Mucosa of descending colon (tissue), 3 donors: ENCODE measurements around the gene SULF2. TPM values are rescaled to one million over a fixed set of nuclear protein-coding genes. Genes with fewer than 3 reads are reported as not detected.

Experiments
- ATAC-seq: fragments of 200-7000 bp; cut with Tn5 transposase; one replicate; pipeline ENCODE4 v1.9.1; 2020; ENCODE audit warnings: mild to moderate bottlenecking, moderate library complexity
- DNase-seq, 3 donors: peaks; one replicate each; pipeline ENCODE4 v3.0.0-alpha.2; 2020
- H3K36me3 ChIP-seq: fragments of 200-600 bp; one replicate; pipeline ENCODE4 v1.8.0; 2021; ENCODE audit warnings: low read depth, mild to moderate bottlenecking
- H3K4me1 ChIP-seq: fragments of 200-600 bp; one replicate; pipeline ENCODE4 v1.8.0; 2021; ENCODE audit warnings: low read depth, mild to moderate bottlenecking
- H3K4me3 ChIP-seq: fragments of 200-600 bp; one replicate; pipeline ENCODE4 v1.8.0; 2021; ENCODE audit warnings: mild to moderate bottlenecking
- H3K9me3 ChIP-seq: fragments of 200-600 bp; one replicate; pipeline ENCODE4 v1.8.0; 2021; ENCODE audit warnings: mild to moderate bottlenecking
- intact Hi-C, 2 donors: fragments of 100-400 bp; cut with DNase I in 1 of 2; cut with micrococcal nuclease in 1 of 2; formaldehyde crosslinking; loops; one replicate each; pipeline versions ENCODE4 v1.11.0 to v1.11.1; 2022; cut with DNase I, micrococcal nuclease
- total RNA-seq, 3 donors: library from RNA; stranded (reverse); fragmentation: NEBNext Ultra II Directional in 2 of 3; extraction: Animal tissue kit (Norgen Biotek cat#: 25700) in 2 of 3; gene quantifications; one replicate each; pipeline versions ENCODE4 v1.2.1 to v1.2.4, GENCODE V29; 2021 to 2023
- TF ChIP-seq, protein P1 (sequence below): fragments of 200-600 bp; IDR thresholded peaks from one replicate; pipeline ENCODE4 v1.8.0; 2022; ENCODE audit warnings: antibody characterized with exemption, mild to moderate bottlenecking
- donor health status: DM: no; HTN: no; CAD: no; lungs with moderate emphysema.
- donor health status: DM: no; HTN: no; CAD: no.
- donor health status: DM: no; HTN: yes; CAD: no.

Gene SULF2
- total RNA-seq, 3 donors from 2014 or later: 102 to 181 (median 144) TPM

DNA sequence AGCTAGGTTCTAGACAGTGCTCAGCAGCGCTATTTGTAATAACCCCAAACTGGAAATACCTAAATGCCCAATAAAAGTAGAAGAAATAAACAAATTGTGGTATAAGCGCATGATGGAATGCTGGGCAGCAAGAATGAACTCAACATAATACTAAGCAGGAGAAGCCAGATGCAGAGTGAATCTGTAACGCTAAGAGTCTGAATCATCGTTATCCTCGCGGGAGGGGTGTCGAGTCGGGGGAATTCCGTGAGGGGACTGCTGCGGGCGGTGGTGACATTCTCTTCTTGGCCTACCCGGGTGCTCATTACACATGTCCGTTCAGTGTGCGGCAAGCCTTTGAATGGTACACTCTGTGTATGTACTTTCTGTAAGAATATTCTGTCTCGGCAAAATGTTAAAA lies 83.7 kb downstream of the SULF2 start:
- ATAC-seq (no peak), DNase-seq (no peak)
- TF ChIP-seq, protein P1, sequence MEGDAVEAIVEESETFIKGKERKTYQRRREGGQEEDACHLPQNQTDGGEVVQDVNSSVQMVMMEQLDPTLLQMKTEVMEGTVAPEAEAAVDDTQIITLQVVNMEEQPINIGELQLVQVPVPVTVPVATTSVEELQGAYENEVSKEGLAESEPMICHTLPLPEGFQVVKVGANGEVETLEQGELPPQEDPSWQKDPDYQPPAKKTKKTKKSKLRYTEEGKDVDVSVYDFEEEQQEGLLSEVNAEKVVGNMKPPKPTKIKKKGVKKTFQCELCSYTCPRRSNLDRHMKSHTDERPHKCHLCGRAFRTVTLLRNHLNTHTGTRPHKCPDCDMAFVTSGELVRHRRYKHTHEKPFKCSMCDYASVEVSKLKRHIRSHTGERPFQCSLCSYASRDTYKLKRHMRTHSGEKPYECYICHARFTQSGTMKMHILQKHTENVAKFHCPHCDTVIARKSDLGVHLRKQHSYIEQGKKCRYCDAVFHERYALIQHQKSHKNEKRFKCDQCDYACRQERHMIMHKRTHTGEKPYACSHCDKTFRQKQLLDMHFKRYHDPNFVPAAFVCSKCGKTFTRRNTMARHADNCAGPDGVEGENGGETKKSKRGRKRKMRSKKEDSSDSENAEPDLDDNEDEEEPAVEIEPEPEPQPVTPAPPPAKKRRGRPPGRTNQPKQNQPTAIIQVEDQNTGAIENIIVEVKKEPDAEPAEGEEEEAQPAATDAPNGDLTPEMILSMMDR: no peak
- no peak overlapping the region for H3K4me3 ChIP-seq
- H3K36me3 ChIP-seq: no peaks in the 10 kb centered on the region
- intact Hi-C loops: no loop called here
- H3K9me3 ChIP-seq: no peaks in the 10 kb centered on the region
- no peaks in the 10 kb centered on the region for H3K4me1 ChIP-seq

DNA sequence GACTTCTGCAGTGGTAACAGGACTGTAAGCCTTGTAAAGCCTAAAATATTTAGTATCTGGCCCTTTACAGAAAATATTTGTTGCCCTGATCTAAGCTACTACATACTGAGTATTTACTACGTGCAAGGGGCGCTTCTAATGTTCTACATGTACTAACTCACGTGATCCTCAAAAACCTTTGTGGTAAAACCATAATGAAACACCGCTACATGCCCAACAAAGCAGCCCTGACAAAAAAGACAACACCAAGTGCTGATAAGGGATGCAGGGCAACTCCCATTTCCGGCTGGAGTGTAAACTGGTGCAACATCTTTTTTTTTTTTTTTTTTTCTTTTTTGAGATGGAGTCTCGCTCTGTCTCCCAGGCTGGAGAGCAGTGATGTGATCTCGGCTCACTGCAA lies 85.0 kb downstream of the SULF2 start:
- Histone ChIP-seq H3K4me3 (no peak overlapping the region), H3K36me3 (no peaks in the 10 kb centered on the region), H3K9me3 (no peaks in the 10 kb centered on the region), H3K4me1 (no peaks in the 10 kb centered on the region)
- no peak for ATAC-seq
- no peak for DNase-seq
- TF ChIP-seq, protein P1: no peak
- intact Hi-C loops: no loop called here

DNA sequence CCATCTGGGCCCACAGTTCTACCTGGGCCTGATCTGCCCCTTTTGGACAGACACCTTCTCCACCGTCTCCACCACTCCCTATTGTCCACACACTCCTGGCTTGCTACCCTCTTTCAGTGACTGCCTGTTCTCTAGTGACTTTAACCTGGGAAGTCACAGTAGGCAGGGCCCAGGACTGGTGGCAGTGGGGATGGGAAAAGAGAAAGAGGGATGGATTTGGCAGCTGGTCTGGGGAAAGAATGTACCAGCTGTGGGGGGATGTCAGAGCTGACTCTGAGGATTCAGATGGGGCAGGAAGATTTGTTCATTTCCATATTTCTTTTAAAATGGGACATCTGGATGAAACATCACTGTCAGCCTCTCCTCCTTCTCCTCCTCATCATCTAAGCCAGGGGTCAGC lies 85.5 kb downstream of the SULF2 start:
- DNase-seq: no peak
- intact Hi-C loops: no loop called here
- no peaks in the 10 kb centered on the region for H3K9me3 ChIP-seq
- H3K4me3 ChIP-seq: no peak overlapping the region
- no peak for ATAC-seq
- TF ChIP-seq, protein P1: no peak
- H3K36me3 ChIP-seq: no peaks in the 10 kb centered on the region
- H3K4me1 ChIP-seq: no peaks in the 10 kb centered on the region

DNA sequence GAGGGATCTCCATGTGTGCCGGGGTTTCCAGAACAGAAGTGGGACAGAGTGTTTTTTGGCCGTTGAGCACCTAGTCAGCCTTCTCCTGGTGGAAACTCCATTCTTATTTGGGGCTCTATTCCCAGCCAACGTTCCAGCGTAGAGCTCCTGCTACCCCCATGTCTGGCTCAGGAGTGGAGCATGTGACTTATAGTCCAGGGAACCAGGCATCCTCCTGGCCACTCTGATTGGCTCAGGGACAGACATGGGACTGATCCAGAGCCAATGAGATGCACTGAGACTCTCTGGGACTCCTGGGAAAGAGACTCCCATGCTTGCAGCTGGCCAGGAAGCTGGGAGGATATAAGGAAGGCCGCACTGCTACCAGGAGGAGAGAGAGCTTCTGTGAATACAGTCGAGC lies 87.1 kb downstream of the SULF2 start:
- TF ChIP-seq, protein P1: no peak
- H3K4me3 ChIP-seq: no peak overlapping the region
- H3K4me1 ChIP-seq: no peaks in the 10 kb centered on the region
- no peaks in the 10 kb centered on the region for H3K9me3 ChIP-seq
- DNase-seq (no peak), ATAC-seq (no peak)
- intact Hi-C loops: no loop called here
- H3K36me3 ChIP-seq: no peaks in the 10 kb centered on the region

DNA sequence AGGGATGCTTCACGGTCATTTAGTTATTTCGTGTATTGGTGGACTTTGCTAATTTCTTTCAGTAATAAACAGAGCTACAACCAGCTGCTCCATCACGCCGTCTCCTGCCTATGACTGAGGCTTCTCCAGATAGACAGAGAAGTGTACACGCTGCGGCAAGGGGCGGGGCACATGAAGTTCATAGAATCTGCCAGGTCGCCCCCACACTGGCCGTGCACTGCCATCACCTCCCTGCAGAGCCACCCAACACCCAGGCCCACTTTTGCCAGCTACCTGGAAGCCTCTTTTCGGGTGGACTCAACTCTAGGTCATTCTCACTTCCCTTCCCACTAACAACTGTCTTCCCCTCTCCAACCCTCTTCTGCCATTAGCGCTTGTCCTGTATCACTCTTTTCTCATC lies 88.4 kb downstream of the SULF2 start:
- intact Hi-C loops: no loop called here

More for the DNA sequence above, 88.4 kb downstream of the SULF2 start:
- Histone ChIP-seq H3K36me3 (no peaks in the 10 kb centered on the region), H3K4me3 (no peak overlapping the region), H3K4me1 (no peaks in the 10 kb centered on the region), H3K9me3 (peaks cover 7% of the 10 kb centered on the region)
- TF ChIP-seq, protein P1: no peak
- ATAC-seq (no peak), DNase-seq (no peak)
